Activated CD4-positive, CD25-positive, alpha-beta regulatory T cell treated with anti-CD3 and anti-CD28 coated beads, Interleukin-2, amount 50 U/mL, for 16 hours (primary cell): ENCODE measurements around the gene TMEM135.

Experiments
- DNase-seq: peaks from one replicate; pipeline ENCODE4 v3.0.0-alpha.2; 2020; ENCODE audit warnings: low read depth, low spot score

The TMEM135 gene

GRCh38 chr11:87301785-87302540 is 264.2 kb downstream of the TMEM135 start:
- DNase-seq: no peak

GRCh38 chr11:87304412-87304811 is 266.7 kb downstream of the TMEM135 start:
- no peak for DNase-seq

- DNase-seq: no peak
Measured at GRCh38 chr11:87306262-87306851, 268.6 kb downstream of the TMEM135 start.

- DNase-seq: no peak
Measured at GRCh38 chr11:87307101-87307500, 269.4 kb downstream of the TMEM135 start.

- no peak for DNase-seq
Measured at GRCh38 chr11:87315229-87315628, 277.5 kb downstream of the TMEM135 start.

GRCh38 chr11:87316491-87316890 is 278.8 kb downstream of the TMEM135 start:
- no peak for DNase-seq

- DNase-seq: no peak
Measured at GRCh38 chr11:87317441-87317840, 279.7 kb downstream of the TMEM135 start.

- DNase-seq: no peak
Measured at GRCh38 chr11:87320123-87320522, 282.4 kb downstream of the TMEM135 start.

- DNase-seq: no peak
Measured at GRCh38 chr11:87322568-87322967, 284.8 kb downstream of the TMEM135 start.

GRCh38 chr11:87323899-87324298 is 286.2 kb downstream of the TMEM135 start:
- no peak for DNase-seq

- no peak for DNase-seq
Measured at GRCh38 chr11:87324817-87325489, 287.2 kb downstream of the TMEM135 start.

GRCh38 chr11:87325490-87325872 is 287.7 kb downstream of the TMEM135 start:
- no peak for DNase-seq

- no peak for DNase-seq
Measured at GRCh38 chr11:87326594-87326993, 288.9 kb downstream of the TMEM135 start.

- no peak for DNase-seq
Measured at GRCh38 chr11:87329172-87329571, 291.4 kb downstream of the TMEM135 start.

- no peak for DNase-seq
Measured at GRCh38 chr11:87330187-87330601, 292.5 kb downstream of the TMEM135 start.

- no peak for DNase-seq
Measured at GRCh38 chr11:87331273-87331672, 293.5 kb downstream of the TMEM135 start.

- DNase-seq: no peak
Measured at GRCh38 chr11:87338046-87338639, 300.4 kb downstream of the TMEM135 start.

- no peak for DNase-seq
Measured at GRCh38 chr11:87339416-87339815, 301.7 kb downstream of the TMEM135 start.

- no peak for DNase-seq
Measured at GRCh38 chr11:87347441-87347840, 309.7 kb downstream of the TMEM135 start.

GRCh38 chr11:87347854-87348253 is 310.1 kb downstream of the TMEM135 start:
- DNase-seq: no peak

GRCh38 chr11:87351676-87352075 is 313.9 kb downstream of the TMEM135 start:
- DNase-seq: no peak
